HEK293 (cell line): Measurements from ENCODE around the gene B4GALT2.

Experiments used
- CTCF ChIA-PET: fragments of 350-600 bp; formaldehyde crosslinking; extraction: SDS; loops from one replicate; lab custom pipeline; 2021; ENCODE audit warnings: antibody characterized with exemption; lab: Yijun Ruan, JAX
- POLR2A ChIA-PET: fragments of 300-600 bp; formaldehyde crosslinking; extraction: SDS; loops from one replicate; lab custom pipeline; 2020; ENCODE audit warnings: antibody characterized with exemption, inconsistent platforms; lab: Yijun Ruan, JAX
- H3K27ac ChIP-seq: fragments of 200-500 bp; sonication (Bioruptor generic); 2 replicates; pipeline ENCODE4 v1.5.1; 2014; ENCODE audit warnings: low read depth, low read length, control low read depth, inconsistent platforms; ENCODE audit errors: extremely low read depth
- H3K36me3 ChIP-seq, 2 experiments: fragments of 200-500 bp in 1 of 2; sonication (Bioruptor generic) in 1 of 2; 1 replicate in 1 of 2; 2 replicates in 1 of 2; pipeline ENCODE4 v1.5.1; 2014 to 2017; ENCODE audit warnings: inconsistent platforms in 2 of 2, low read length in 2 of 2; ENCODE audit not compliant: control insufficient read depth in 2 of 2, insufficient read depth in 1 of 2
- H3K4me1 ChIP-seq: fragments of 200-500 bp; sonication (Bioruptor generic); 2 replicates; pipeline ENCODE4 v1.5.1; 2014; ENCODE audit warnings: mild to moderate bottlenecking, low read length, inconsistent platforms; ENCODE audit not compliant: control insufficient read depth, insufficient read depth
- H3K4me3 ChIP-seq: 2 replicates; pipeline ENCODE4 v1.5.1; 2011; ENCODE audit warnings: low read depth, mild to moderate bottlenecking, control low read depth, low read length, moderate library complexity
- H3K9me3 ChIP-seq: fragments of 200-500 bp; sonication (Bioruptor generic); 2 replicates; pipeline ENCODE4 v1.5.1; 2014; ENCODE audit warnings: low read depth, low read length, inconsistent platforms; ENCODE audit not compliant: control insufficient read depth, insufficient read depth
- EGR2 ChIP-seq: fragments of 450-650 bp; formaldehyde crosslinking; IDR thresholded peaks from 2 replicates; pipeline ENCODE4 v1.5.1; 2016; ENCODE audit warnings: low read depth, missing biosample characterization, missing genetic modification characterization
- TRIM28 ChIP-seq: IDR thresholded peaks from 2 replicates; pipeline ENCODE4 v1.6.1; 2011; ENCODE audit warnings: low read length, control low read depth, borderline replicate concordance
- WT1 ChIP-seq: fragments of 450-650 bp; formaldehyde crosslinking; IDR thresholded peaks from 2 replicates; pipeline ENCODE4 v1.5.1; 2016; ENCODE audit warnings: missing biosample characterization, missing genetic modification characterization
- ZBTB1 ChIP-seq: fragments of 450-650 bp; formaldehyde crosslinking; IDR thresholded peaks from 2 replicates; pipeline ENCODE4 v1.5.1; 2016; ENCODE audit warnings: missing biosample characterization, missing genetic modification characterization
- ZBTB48 ChIP-seq: fragments of 450-650 bp; formaldehyde crosslinking; IDR thresholded peaks from 2 replicates; pipeline ENCODE4 v1.5.1; 2016; ENCODE audit warnings: missing biosample characterization, missing genetic modification characterization
- ZFHX2 ChIP-seq: fragments of 450-650 bp; formaldehyde crosslinking; conservative IDR thresholded peaks from 2 replicates; pipeline ENCODE4 v1.5.1; 2016; ENCODE audit warnings: missing biosample characterization, missing genetic modification characterization
- ZFP41 ChIP-seq: fragments of 450-650 bp; formaldehyde crosslinking; IDR thresholded peaks from 2 replicates; pipeline ENCODE4 v1.5.1; 2016; ENCODE audit warnings: missing biosample characterization, missing genetic modification characterization, borderline replicate concordance
- ZIC2 ChIP-seq: fragments of 450-650 bp; formaldehyde crosslinking; IDR thresholded peaks from 2 replicates; pipeline ENCODE4 v1.5.1; 2016; ENCODE audit warnings: missing biosample characterization, missing genetic modification characterization
- ZNF121 ChIP-seq: fragments of 450-650 bp; formaldehyde crosslinking; IDR thresholded peaks from 2 replicates; pipeline ENCODE4 v1.5.1; 2016; ENCODE audit warnings: missing biosample characterization, missing genetic modification characterization
- ZNF138 ChIP-seq: fragments of 450-650 bp; formaldehyde crosslinking; IDR thresholded peaks from 2 replicates; pipeline ENCODE4 v1.5.1; 2016; ENCODE audit warnings: missing biosample characterization, missing genetic modification characterization, borderline replicate concordance
- ZNF146 ChIP-seq: fragments of 450-650 bp; formaldehyde crosslinking; IDR thresholded peaks from 2 replicates; pipeline ENCODE4 v1.5.1; 2016; ENCODE audit warnings: missing biosample characterization, missing genetic modification characterization
- ZNF175 ChIP-seq: fragments of 450-650 bp; formaldehyde crosslinking; IDR thresholded peaks from 2 replicates; pipeline ENCODE4 v1.5.1; 2016; ENCODE audit warnings: missing biosample characterization, missing genetic modification characterization
- ZNF335 ChIP-seq: fragments of 450-650 bp; formaldehyde crosslinking; conservative IDR thresholded peaks from 2 replicates; pipeline ENCODE4 v1.5.1; 2016; ENCODE audit warnings: missing biosample characterization, missing genetic modification characterization
- ZNF433 ChIP-seq: fragments of 450-650 bp; formaldehyde crosslinking; IDR thresholded peaks from 2 replicates; pipeline ENCODE4 v1.5.1; 2016; ENCODE audit warnings: missing biosample characterization, missing genetic modification characterization, low read depth
- ZNF585B ChIP-seq: fragments of 450-650 bp; formaldehyde crosslinking; IDR thresholded peaks from 2 replicates; pipeline ENCODE4 v1.5.1; 2016; ENCODE audit warnings: missing biosample characterization, missing genetic modification characterization
- ZNF624 ChIP-seq: fragments of 450-650 bp; formaldehyde crosslinking; IDR thresholded peaks from 2 replicates; pipeline ENCODE4 v1.5.1; 2017; ENCODE audit warnings: missing biosample characterization, missing genetic modification characterization
- ZNF670 ChIP-seq: fragments of 450-650 bp; formaldehyde crosslinking; IDR thresholded peaks from 2 replicates; pipeline ENCODE4 v1.5.1; 2016; ENCODE audit warnings: missing biosample characterization, missing genetic modification characterization, low read depth
- ZNF677 ChIP-seq: fragments of 450-650 bp; IDR thresholded peaks from 2 replicates; pipeline ENCODE4 v1.5.0; 2018; ENCODE audit warnings: missing biosample characterization, mild to moderate bottlenecking, missing genetic modification characterization, moderate library complexity
- TF ChIP-seq, protein P1 (sequence below): fragments of 450-650 bp; formaldehyde crosslinking; IDR thresholded peaks from 2 replicates; pipeline ENCODE4 v1.5.1; 2017; ENCODE audit warnings: missing biosample characterization, mild to moderate bottlenecking, missing genetic modification characterization, moderate library complexity
- TF ChIP-seq, protein P2 (sequence below): fragments of 450-650 bp; IDR thresholded peaks from 2 replicates; pipeline ENCODE4 v1.5.1; 2018; ENCODE audit warnings: missing biosample characterization, mild to moderate bottlenecking, missing genetic modification characterization

The B4GALT2 gene

DNA sequence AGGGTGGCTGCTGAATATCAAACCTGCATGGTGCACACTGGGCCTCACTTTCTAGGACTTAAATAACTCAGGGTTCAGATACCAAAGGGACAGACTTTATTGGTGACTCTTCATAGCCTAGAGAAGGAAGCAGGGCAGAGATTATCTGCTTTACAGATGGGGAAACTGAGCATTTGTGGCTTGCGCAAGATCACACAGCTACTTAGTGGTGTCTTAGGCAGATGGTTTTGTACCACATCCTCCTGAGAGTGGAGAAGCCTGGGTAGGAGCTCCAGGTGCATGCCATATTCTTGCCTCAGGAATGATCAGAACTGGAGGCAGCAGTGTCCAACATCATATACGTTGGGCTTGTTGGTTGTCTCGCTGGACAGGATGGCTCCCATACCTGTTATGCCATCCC lies 16.0 kb upstream of the B4GALT2 start:
- Histone ChIP-seq H3K4me3 (no peak overlapping the region), H3K27ac (no peak overlapping the region)
- TF ChIP-seq ZBTB1 (tag by site-specific recombination): no peak
- no peak for TF ChIP-seq ZNF175
- TF ChIP-seq ZNF433: no peak
- no peak for TF ChIP-seq ZNF585B (tag by site-specific recombination)
- no peak for TF ChIP-seq ZNF677

DNA sequence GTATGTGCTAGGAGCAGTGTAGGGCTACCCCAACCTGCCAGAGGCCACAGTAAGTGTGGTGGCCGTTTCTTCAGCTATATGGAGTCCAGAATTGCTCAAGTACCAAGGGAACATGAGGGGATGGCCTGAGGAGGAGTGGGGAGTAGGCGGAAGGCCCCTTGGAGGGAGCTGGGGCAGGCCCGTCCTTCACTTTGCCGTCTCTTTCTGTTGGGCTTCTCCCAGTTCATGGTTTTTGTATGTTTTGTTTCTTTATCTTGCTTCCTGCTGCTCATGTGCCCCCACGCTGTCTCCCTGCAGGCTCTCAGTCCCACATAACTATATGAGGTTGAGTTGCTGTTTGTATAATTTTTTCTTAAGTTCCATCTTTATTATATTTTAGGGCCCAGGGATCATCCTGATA lies 15.1 kb upstream of the B4GALT2 start:
- no peaks in the 10 kb centered on the region for H3K9me3 ChIP-seq
- peaks cover 0 to 91% of the 10 kb centered on the region in 2 experiments; a peak in 1 of 3 replicates for H3K36me3 ChIP-seq
- H3K4me1 ChIP-seq: no peaks in the 10 kb centered on the region
- H3K4me3 ChIP-seq: no peak overlapping the region
- ChIA-PET CTCF (interaction anchor here (0.9 to 1.2 kb wide), 2 partner anchors 42 to 200 kb away, joined by 3 read pairs; no protein-coding TSS in a partner anchor), POLR2A (no interaction called here)
- H3K27ac ChIP-seq: no peak overlapping the region
- TF ChIP-seq ZNF138 (no peak), EGR2 (tag by site-specific recombination) (0 out of 2 replicates have a peak, but pooled peaks have one; percentile 43), ZFHX2 (tag by site-specific recombination) (0 out of 2 replicates have a peak, but pooled peaks have one; percentile 31), ZBTB48 (no peak), TRIM28 (no peak), ZNF670 (tag by site-specific recombination) (no peak), ZIC2 (tag by site-specific recombination) (peak; percentile 40; the same call in 1 of the 2 replicates), ZNF146 (tag by site-specific recombination) (no peak)
- TF ChIP-seq, protein P1, sequence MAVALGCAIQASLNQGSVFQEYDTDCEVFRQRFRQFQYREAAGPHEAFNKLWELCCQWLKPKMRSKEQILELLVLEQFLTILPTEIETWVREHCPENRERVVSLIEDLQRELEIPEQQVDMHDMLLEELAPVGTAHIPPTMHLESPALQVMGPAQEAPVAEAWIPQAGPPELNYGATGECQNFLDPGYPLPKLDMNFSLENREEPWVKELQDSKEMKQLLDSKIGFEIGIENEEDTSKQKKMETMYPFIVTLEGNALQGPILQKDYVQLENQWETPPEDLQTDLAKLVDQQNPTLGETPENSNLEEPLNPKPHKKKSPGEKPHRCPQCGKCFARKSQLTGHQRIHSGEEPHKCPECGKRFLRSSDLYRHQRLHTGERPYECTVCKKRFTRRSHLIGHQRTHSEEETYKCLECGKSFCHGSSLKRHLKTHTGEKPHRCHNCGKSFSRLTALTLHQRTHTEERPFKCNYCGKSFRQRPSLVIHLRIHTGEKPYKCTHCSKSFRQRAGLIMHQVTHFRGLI: peak; percentile 86

More for the DNA sequence above, 16.0 kb upstream of the B4GALT2 start:
- no peaks in the 10 kb centered on the region for H3K4me1 ChIP-seq
- no peaks in the 10 kb centered on the region for H3K9me3 ChIP-seq
- ChIA-PET POLR2A (no interaction called here), CTCF (interaction anchor here (1.2 kb wide), 1 partner anchor 200 kb away, joined by 3 read pairs; no protein-coding TSS in a partner anchor)
- peaks cover 0 to 100% of the 10 kb centered on the region in 2 experiments; a peak in 1 of 3 replicates for H3K36me3 ChIP-seq

DNA sequence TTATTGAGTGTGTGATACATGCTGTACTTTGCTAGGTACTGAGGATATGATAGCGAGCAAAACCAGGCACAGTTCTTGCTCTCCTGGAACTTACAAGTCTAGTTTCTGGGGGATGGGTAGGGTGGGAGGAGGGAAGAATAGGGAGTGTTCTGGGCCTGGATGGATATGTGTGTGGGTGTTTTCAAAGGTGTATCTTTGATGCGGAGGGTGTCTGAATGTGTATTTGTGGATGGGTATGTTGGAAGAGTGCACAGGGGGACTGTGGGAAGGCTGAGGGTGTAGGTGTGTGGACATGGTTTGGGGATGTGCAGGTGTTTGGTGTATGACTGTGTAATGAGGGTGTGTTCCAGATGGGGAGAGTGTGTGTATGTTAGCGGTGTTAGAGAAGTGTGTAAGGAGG lies 13.7 kb upstream of the B4GALT2 start:
- peaks cover 0 to 76% of the 10 kb centered on the region in 2 experiments; a peak in 1 of 3 replicates for H3K36me3 ChIP-seq

More for the DNA sequence above, 13.7 kb upstream of the B4GALT2 start:
- no peak overlapping the region for H3K4me3 ChIP-seq
- no peaks in the 10 kb centered on the region for H3K4me1 ChIP-seq
- no peak for TF ChIP-seq ZNF121 (tag by site-specific recombination)
- peak; percentile 68 for TF ChIP-seq ZFHX2 (tag by site-specific recombination)
- TF ChIP-seq ZFP41 (tag by site-specific recombination): no peak
- TF ChIP-seq, protein P2, sequence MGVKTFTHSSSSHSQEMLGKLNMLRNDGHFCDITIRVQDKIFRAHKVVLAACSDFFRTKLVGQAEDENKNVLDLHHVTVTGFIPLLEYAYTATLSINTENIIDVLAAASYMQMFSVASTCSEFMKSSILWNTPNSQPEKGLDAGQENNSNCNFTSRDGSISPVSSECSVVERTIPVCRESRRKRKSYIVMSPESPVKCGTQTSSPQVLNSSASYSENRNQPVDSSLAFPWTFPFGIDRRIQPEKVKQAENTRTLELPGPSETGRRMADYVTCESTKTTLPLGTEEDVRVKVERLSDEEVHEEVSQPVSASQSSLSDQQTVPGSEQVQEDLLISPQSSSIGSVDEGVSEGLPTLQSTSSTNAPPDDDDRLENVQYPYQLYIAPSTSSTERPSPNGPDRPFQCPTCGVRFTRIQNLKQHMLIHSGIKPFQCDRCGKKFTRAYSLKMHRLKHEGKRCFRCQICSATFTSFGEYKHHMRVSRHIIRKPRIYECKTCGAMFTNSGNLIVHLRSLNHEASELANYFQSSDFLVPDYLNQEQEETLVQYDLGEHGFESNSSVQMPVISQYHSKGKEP (tag by site-specific recombination): no peak
- TF ChIP-seq EGR2 (tag by site-specific recombination): peak; percentile 93
- no peak for TF ChIP-seq ZNF624 (tag by site-specific recombination)
- no peak for TF ChIP-seq ZNF335 (tag by site-specific recombination)
- no peak for TF ChIP-seq WT1 (tag by site-specific recombination)
- TF ChIP-seq, all 188 proteins: peak for 2
- no peaks in the 10 kb centered on the region for H3K9me3 ChIP-seq
- CTCF ChIA-PET: no interaction called here
- no peak overlapping the region for H3K27ac ChIP-seq
- POLR2A ChIA-PET: no interaction called here
